ENCODE results near the gene STS.

- TF ChIP-seq CTCF (IDR thresholded peaks at IDR 0.05; ENCODE audit: low read depth, low read length, poor library complexity, severe bottlenecking) (no peak), EZH2phosphoT487 (IDR thresholded peaks at IDR 0.05; ENCODE audit: borderline replicate concordance, low read length) (no peak)
Observed at GRCh38 chrX:7143076-7143475, 4.4 kb upstream of the STS start.

Measured in DOHH2 (cell line).